GM11168 (cell line): ENCODE data around the gene ICOSLG.
"Not testable (repeated sequence)": the region's sequence is repeated elsewhere in the genome, so short reads cannot be mapped to it uniquely, and the experiment has no call there.

Source experiments
- in situ Hi-C: fragments of 300-500 bp; cut with MboI; formaldehyde crosslinking; loops from one replicate; pipeline ENCODE4 v1.12.0; 2022; ENCODE audit warnings: low sequenced_read_pairs; ENCODE audit not compliant: unreplicated experiment

Gene ICOSLG

DNA sequence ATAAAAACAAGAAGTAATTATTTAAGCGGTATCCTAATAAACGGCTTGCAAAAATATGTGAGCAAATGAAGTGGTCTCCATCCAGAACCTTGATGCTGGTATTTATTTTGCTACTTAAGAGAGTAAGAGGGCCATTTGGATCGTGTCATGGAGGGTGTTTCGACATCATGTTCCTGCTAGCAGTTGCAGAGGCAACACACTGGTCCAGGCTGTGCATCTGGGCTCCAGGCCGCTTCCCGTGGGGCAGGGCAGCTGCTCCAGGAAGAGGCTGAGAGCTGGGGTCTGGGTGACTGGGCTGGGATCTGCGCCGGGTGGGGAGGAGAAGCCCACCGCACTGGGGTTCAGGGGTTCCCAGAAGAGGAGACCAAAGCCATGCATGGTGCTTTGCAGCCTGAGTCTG lies 46.3 kb downstream of the ICOSLG start:
- in situ Hi-C loops = not testable (repeated sequence)

DNA sequence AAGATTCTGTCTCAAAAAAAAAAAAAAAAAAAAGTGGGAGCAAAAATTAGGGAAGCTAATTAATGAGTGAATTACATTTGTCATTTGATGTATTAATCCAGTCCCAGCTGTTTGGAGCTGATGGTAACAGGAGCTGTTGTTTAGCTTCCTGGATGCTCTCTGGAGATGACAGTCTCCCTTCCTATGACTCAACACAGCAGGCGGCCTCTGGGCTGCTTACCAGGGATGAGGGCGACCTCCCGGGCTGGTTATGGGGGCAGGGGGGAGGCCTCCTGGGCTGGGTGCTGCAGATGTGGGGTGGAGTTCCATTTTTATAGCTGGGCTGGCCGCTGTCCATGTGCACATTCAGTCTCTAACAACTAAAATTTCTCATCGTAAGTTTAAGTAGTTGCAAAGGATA lies 47.6 kb downstream of the ICOSLG start:
- in situ Hi-C loops = not testable (repeated sequence)

DNA sequence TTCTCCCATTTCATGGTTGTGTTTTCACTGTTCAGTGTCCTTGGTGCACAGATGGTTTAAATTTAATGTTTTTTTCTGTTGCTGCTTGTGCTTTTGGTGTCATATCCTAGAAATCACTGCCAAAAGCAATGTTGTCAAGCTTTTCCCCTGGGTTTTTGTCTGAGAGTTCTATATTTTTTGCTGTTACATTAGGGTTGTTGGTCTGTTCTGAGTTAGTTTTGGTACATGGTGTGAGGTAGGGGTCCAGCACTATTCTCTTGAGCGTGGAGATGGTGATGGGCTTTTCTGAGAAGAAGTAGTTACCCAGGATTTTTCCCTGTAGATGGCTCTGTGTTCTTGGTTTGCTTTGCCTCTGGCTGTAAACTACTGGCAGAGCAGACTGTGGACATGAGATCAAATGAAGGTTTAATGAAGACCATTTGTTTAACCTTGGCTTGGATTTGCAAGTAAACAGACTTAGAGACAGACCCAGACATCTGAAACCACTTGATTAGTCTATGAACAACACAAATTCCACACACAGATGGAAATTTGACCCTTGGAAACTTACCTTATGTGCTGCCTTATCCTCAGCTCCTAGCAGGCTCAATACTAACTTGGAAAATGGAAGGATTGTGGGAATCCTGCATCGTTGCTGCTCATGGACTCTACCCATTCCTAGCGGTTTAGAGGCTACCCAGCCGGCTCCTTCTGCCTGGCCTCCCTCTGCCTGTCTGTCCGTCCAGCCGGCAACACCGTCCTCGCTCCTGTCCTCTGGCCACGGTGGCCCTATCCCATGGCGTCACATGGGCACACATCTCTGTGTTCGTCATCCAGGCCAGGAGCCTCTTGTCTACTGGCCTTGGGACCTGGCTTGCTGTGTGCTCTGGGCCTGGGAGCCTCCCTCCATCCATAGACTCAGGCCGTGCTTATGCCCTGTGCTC lies 50.1 kb downstream of the ICOSLG start:
- in situ Hi-C loops = not testable (repeated sequence)

DNA sequence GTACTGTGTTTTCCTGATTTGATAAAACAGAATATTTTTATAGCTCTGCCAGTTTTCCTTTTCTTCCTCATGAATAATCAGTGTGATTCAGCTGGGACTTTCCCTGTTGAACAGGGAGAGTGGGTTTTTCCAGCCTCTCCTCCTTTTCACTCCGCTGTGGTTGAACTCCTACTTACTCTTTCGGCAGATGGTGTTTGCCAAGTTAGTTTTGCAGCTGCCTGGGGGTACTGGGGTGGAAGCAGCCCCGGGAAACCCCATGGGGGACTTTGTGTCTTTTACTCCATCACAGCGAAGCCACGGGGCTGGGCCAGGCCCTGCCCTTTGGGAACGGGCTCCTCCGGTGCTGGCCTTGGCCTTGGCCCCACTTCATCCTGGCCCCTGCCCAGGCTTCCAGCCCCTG lies 55.9 kb downstream of the ICOSLG start:
- in situ Hi-C loops = not testable (repeated sequence)

DNA sequence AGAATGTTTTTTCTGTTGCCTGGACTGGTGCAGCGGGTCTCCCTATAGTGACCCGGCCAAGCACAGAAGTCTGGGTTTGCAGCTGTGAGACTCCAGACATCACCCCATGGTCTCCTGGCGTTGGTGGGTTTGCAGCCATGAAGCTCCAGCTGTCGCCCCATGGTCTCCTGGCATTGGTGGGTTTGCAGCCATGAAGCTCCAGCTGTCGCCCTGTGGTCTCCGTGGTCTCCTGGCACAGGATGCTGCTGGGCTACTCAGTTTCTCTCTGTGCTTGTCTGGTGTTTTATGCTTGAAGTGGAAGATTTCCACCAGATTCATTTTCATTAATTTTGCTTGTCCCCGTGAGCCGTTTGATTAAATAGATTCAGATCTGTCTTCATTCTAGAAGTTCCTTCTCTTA lies 58.5 kb downstream of the ICOSLG start:
- in situ Hi-C loops = not testable (repeated sequence)

DNA sequence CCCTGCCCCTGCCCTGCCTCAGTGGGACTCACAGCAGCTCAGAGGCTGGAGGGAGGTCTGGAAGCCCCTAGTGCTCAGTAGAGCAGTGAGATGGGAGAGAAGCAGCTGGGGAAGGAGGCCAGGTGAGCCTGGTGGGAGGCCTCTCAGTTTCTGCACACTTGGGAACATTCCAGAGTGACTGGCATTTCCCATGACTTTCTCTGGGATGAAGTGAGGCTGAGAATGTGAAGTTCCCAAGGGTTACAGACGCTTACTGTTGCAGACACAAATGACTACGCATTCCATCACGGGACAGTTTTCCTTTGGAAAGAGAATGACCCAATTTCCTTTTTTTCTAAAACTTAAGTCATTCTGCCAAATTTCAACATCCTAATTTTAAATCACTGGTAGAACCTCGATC lies 59.2 kb downstream of the ICOSLG start:
- in situ Hi-C loops = not testable (repeated sequence)

DNA sequence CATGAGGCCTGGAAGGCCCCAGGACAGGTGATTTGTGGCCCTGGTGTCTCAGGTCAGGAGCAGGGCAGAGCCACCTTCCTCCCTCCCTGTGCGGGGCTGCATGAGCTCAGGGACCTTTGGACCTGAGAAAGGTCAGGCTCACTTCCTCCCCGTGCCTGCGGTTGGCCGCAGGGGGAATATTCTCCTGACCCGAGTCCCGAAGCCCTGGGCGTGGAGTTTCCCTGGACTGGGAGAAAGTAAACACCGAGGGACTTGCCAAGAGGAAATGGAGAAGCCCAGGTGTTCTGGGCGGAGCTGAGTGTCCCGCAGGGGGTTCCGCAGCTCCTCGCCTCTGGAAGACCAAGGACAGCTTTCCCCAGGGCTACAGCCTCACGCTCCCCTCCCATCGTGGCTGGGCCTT lies 64.6 kb downstream of the ICOSLG start:
- in situ Hi-C loops = not testable (repeated sequence)

DNA sequence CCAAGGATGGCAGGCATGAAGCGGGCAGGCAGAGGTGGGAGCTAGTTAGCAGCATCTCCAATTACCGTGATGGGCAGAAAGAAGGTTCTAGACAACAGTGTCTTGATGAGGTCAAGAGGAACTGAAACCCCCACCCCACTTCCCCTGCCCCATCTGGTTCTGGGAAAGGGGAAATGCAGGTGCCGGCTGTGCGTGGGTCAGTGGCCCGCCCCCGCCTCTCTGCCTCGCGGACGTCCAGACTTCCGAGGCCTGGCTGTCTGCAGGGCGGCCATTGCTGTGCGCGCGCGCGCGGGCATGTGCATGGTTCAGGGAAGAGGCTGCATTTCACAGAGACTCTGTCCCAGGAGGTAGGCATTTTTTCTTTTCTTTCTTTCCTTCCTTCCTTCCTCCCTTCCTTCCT lies 65.6 kb downstream of the ICOSLG start:
- in situ Hi-C loops = not testable (repeated sequence)
